MM.1S (cell line): ENCODE results near the gene CERKL.

ENCODE experiments used
- CTCF ChIP-seq: fragments of 300-600 bp; sonication (generic); IDR thresholded peaks from 2 replicates; pipeline ENCODE4 v1.5.1; 2016; ENCODE audit warnings: antibody characterized with exemption, low read length, mixed read lengths
- EZH2phosphoT487 ChIP-seq: fragments of 300-600 bp; sonication (generic); IDR thresholded peaks from 2 replicates; pipeline ENCODE4 v1.6.1; 2018; ENCODE audit warnings: antibody characterized with exemption, low read length

- TF ChIP-seq CTCF: no peak
- no peak for TF ChIP-seq EZH2phosphoT487
Measured at GRCh38 chr2:181602017-181602416, 54.9 kb downstream of the CERKL start.
